ENCODE measurements around the gene IFT43. TPM values are rescaled to one million over a fixed set of nuclear protein-coding genes. Genes with fewer than 3 reads are reported as not detected.

IFT43 gene
- total RNA-seq, 1 experiment from 2014 or later: 18.6 TPM

- H2AFZ ChIP-seq (ENCODE audit: low read length): no peak overlapping the region
- H2BK20ac ChIP-seq (ENCODE audit: low read depth, low read length, poor library complexity, severe bottlenecking): no peak overlapping the region
- no peak overlapping the region for H3K4ac ChIP-seq (ENCODE audit: low read depth, low read length)
- Mint-ChIP-seq H3K36me3 (ENCODE audit: insufficient read depth in 1 of 3, low read depth in 3 of 3) (no peaks in the 10 kb centered on the region), H3K27ac (no peak overlapping the region), H3K4me1 (no peaks in the 10 kb centered on the region), H3K9me3 (no peaks in the 10 kb centered on the region), H3K27me3 (ENCODE audit: low read depth) (no peaks in the 10 kb centered on the region), H3K4me3 (no peak overlapping the region)
- H3K9ac ChIP-seq (ENCODE audit: extremely low read depth, insufficient read length, low read length): no peak overlapping the region
- no peak overlapping the region for H3K56ac ChIP-seq (ENCODE audit: insufficient read length, low read depth, low read length)
- no peak overlapping the region for H4K8ac ChIP-seq (replicated peaks; ENCODE audit: insufficient read length, low read depth, low read length)
- WGBS (ENCODE audit: extremely low coverage, insufficient read length, low lambda C conversion rate): no CpG with 5 or more reads among the region's 3 CpGs
- no peak overlapping the region for H4K91ac ChIP-seq (ENCODE audit: insufficient read length, low read depth, low read length)
- no peak overlapping the region for H2AK5ac ChIP-seq (ENCODE audit: insufficient read length, low read length)
- no peak overlapping the region for H4K5ac ChIP-seq (ENCODE audit: insufficient read length, low read depth, low read length)
- DNase-seq: no peak
- H3K79me1 ChIP-seq (ENCODE audit: insufficient read depth, low read depth, low read length, poor library complexity, severe bottlenecking): no peaks in the 10 kb centered on the region
- no peak overlapping the region for H2BK120ac ChIP-seq (ENCODE audit: low read depth, low read length, poor library complexity, severe bottlenecking)
- H3K9me3 ChIP-seq (ENCODE audit: control insufficient read depth, low read depth, low read length): no peaks in the 10 kb centered on the region
- H2BK15ac ChIP-seq (ENCODE audit: low read depth, low read length): no peak overlapping the region
- TF ChIP-seq CTCF (conservative IDR thresholded peaks at IDR 0.05): no peak
- no peak overlapping the region for H3K27ac ChIP-seq (ENCODE audit: insufficient read length, low read depth, low read length)
- no peaks in the 10 kb centered on the region for H4K20me1 ChIP-seq (ENCODE audit: control insufficient read depth, insufficient read depth, insufficient read length)
- no peak overlapping the region for H2BK5ac ChIP-seq (ENCODE audit: insufficient read length, low read length)
- H3K23ac ChIP-seq (ENCODE audit: insufficient read length, low read depth, low read length): no peak overlapping the region
- no peaks in the 10 kb centered on the region for H3K23me2 ChIP-seq (ENCODE audit: insufficient read length, low read depth, low read length, poor library complexity, severe bottlenecking)
- H3K79me2 ChIP-seq (ENCODE audit: insufficient read depth, low read length): no peaks in the 10 kb centered on the region
- no peaks in the 10 kb centered on the region; the same call in 1 of the 2 replicates for H3K27me3 ChIP-seq (ENCODE audit: insufficient read depth, low read length)
- no peak overlapping the region for H3K18ac ChIP-seq (ENCODE audit: insufficient read length, low read depth, low read length)
- no peak overlapping the region for H3K4me2 ChIP-seq (ENCODE audit: insufficient read depth, insufficient read length, low read length)
- no peaks in the 10 kb centered on the region for H3K4me1 ChIP-seq (ENCODE audit: insufficient read depth, low read length)
- no peak overlapping the region for H2BK12ac ChIP-seq (ENCODE audit: insufficient read length, low read depth, low read length)
- H3T11ph ChIP-seq (ENCODE audit: low read length): no peak overlapping the region
- H3K14ac ChIP-seq (ENCODE audit: insufficient read depth, low read length): no peak overlapping the region
These were observed 49.0 kb downstream of the IFT43 start for GRCh38 chr14:76034566-76034965.
